Measurements from ENCODE around the gene KCTD17.

GRCh38 chr22:37065961-37066360 is 14.4 kb downstream of the KCTD17 start:
- TF ChIP-seq, protein P1, sequence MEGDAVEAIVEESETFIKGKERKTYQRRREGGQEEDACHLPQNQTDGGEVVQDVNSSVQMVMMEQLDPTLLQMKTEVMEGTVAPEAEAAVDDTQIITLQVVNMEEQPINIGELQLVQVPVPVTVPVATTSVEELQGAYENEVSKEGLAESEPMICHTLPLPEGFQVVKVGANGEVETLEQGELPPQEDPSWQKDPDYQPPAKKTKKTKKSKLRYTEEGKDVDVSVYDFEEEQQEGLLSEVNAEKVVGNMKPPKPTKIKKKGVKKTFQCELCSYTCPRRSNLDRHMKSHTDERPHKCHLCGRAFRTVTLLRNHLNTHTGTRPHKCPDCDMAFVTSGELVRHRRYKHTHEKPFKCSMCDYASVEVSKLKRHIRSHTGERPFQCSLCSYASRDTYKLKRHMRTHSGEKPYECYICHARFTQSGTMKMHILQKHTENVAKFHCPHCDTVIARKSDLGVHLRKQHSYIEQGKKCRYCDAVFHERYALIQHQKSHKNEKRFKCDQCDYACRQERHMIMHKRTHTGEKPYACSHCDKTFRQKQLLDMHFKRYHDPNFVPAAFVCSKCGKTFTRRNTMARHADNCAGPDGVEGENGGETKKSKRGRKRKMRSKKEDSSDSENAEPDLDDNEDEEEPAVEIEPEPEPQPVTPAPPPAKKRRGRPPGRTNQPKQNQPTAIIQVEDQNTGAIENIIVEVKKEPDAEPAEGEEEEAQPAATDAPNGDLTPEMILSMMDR (IDR thresholded peaks at IDR 0.05): no peak
- no peak for TF ChIP-seq POLR2A (IDR thresholded peaks at IDR 0.05)
